K562 treated with DMSO at 1 percent for 4 hours (cell line): Measurements from ENCODE around the gene ATPAF2. TPM values are rescaled to one million over a fixed set of nuclear protein-coding genes. Genes with fewer than 3 reads are reported as not detected.

Experiments
- total RNA-seq: library from RNA; unstranded; fragments of 300-600 nt; gene quantifications from 2 replicates; pipeline ENCODE4 v1.2.3, GENCODE V29; 2022; ENCODE audit not compliant: insufficient read depth

The ATPAF2 gene
- 15.9 and 19.8 TPM in 2 replicates for total RNA-seq

DNA sequence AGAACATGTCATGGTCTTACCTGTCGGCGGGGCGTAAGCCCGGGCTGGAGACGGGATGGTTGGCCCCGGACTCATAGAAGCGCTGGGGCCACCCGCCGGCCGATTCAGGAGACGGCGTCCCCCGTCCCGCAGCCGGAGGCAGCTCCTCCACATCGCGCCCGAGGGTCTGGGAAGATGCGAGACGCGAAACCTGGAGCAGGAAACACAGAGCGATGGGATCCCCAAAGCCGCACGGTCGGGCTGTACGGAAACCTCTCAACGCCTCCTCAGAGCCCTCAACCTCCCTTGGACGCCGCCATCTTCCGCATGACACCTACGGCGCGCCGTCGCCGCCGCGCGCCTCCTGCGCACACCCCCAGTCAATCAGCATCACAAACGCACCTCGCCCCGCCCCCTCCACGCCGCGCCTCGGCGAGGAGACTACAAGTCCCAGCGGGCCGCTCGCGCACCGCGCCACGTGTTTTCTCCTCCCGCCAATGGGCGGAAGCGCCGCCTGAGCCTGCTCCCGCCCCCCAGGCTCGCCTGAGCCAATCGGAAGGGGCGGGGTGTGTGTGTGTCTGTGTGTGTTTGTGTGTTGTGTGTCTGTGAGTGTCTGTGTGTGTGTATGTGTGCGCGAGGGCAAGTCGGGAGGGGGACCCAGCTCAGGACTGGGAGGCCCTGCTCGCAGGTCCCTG, at the start of gene ATPAF2, which contains the start of gene GID4:
TSS of gene ATPAF2 (minus strand) at position 308 of the 674 bp plus-strand sequence. CDS start at position 153, 155 bp downstream.
TSS of gene GID4 (plus strand) at position 548 of the 674 bp plus-strand sequence. CDS start at position 605, 57 bp downstream.

GRCh38 chr17:18087610-18088491, 48.9 kb upstream of the ATPAF2 start, which contains the start of gene DRG2:
DRG2 (plus strand) TSS chr17:18087948; CDS start chr17:18088024, 76 bp downstream.

DNA sequence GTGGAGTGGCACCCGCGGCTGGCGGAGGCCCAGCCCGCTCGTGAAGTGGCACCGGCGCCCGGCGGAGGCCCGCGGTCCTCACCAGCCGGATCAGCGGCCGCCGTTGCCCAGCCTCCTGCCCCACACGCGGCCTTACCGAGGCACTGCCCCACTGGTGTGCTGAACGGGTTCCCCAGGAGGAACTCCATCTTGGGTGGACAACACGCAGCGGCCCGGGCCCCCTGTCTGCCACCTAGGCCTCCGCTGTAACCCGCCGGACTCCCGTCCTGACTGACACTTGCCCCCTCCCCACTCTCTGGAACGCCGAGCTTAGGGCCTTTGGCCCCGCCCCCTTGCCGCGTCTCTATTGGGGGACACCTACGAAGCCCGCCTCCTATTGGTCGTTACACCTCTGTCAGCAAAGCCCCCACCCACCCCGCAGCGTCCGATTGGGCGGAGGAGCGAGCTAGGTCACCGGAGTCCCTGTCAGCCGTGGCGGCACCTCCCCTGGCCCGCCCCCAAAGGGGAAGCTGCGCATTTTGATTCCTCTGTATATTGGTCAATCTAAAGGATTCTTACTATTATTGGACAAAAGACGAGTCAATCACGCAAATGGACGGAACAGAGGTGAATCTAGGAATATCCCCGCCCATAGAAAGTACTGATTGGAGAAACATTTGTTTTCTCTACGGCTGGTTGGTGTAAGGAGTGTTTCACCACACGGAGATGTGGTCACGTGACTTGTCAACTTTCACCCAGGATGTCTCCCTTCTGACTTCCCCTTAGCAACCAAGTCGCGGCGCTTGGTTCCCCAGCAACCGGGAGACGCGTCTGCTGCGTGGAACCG, 66.6 kb downstream of the ATPAF2 start, which contains the start of the genes DRC3 and TOM1L2:
TSS of gene DRC3 (plus strand) at position 737 of the 826 bp plus-strand sequence. CDS start 4,737 bp downstream, outside the sequence.
TSS of gene TOM1L2 (minus strand) at position 275 of the 826 bp plus-strand sequence. CDS start at position 188, 87 bp downstream.

Other genes with a start within 250 kb of the ATPAF2 start
- gene SREBF1, start 202.2 kb downstream of the ATPAF2 start, total RNA-seq = 107 and 128 TPM in 2 replicates
- 10.3 TPM in 2 replicates for gene TOM1L2, start 66.8 kb downstream of the ATPAF2 start, total RNA-seq
- 0.64 and 0.84 TPM in 2 replicates for gene DRC3, start 66.3 kb downstream of the ATPAF2 start, total RNA-seq
- 3.9 and 6.8 TPM in 2 replicates for gene GID4, start 240 bp upstream of the ATPAF2 start, total RNA-seq
- gene DRG2, start 48.8 kb upstream of the ATPAF2 start, total RNA-seq = 20.4 and 25.8 TPM in 2 replicates
- not detected in 2 replicates for gene MYO15A, start 69.6 kb upstream of the ATPAF2 start, total RNA-seq
- gene ALKBH5, start 144.7 kb upstream of the ATPAF2 start, total RNA-seq = 43.9 and 56.3 TPM in 2 replicates
- gene LLGL1, start 186.5 kb upstream of the ATPAF2 start, total RNA-seq = 14.3 and 15.4 TPM in 2 replicates
- gene FLII, start 219.6 kb upstream of the ATPAF2 start, total RNA-seq = 114 and 132 TPM in 2 replicates
- 3.5 and 5.8 TPM in 2 replicates for gene MIEF2, start 221.5 kb upstream of the ATPAF2 start, total RNA-seq